IgD-negative memory B cell (primary cell): ENCODE results near the gene TNFAIP2. TPM values are rescaled to one million over a fixed set of nuclear protein-coding genes. Genes with fewer than 3 reads are reported as not detected.
"Not testable (repeated sequence)": the region's sequence is repeated elsewhere in the genome, so short reads cannot be mapped to it uniquely, and the experiment has no call there.

ENCODE experiments used
- H3K27ac Mint-ChIP-seq, 3 donors: one replicate each; pipeline ENCODE4 v1.8.0; 2020 to 2022; ENCODE audit warnings: mild to moderate bottlenecking in 3 of 3, mixed read lengths in 3 of 3, moderate library complexity in 1 of 3
- H3K27me3 Mint-ChIP-seq: one replicate; pipeline ENCODE4 v1.8.0; 2021; ENCODE audit warnings: mixed read lengths
- H3K36me3 Mint-ChIP-seq: one replicate; pipeline ENCODE4 v1.8.0; 2020; ENCODE audit warnings: mild to moderate bottlenecking, mixed read lengths
- H3K4me1 Mint-ChIP-seq, 3 donors: one replicate each; pipeline ENCODE4 v1.8.0; 2020 to 2022; ENCODE audit warnings: mixed read lengths in 3 of 3, mild to moderate bottlenecking in 1 of 3
- H3K4me3 Mint-ChIP-seq, 4 donors: one replicate each; pipeline ENCODE4 v1.8.0; 2020 to 2022; ENCODE audit warnings: mild to moderate bottlenecking in 4 of 4, mixed read lengths in 4 of 4, moderate library complexity in 3 of 4
- H3K9me3 Mint-ChIP-seq, 3 donors: one replicate each; pipeline ENCODE4 v1.8.0; 2020 to 2021; ENCODE audit warnings: mixed read lengths in 3 of 3, mild to moderate bottlenecking in 1 of 3
- polyA plus RNA-seq: library from polyadenylated mRNA; unstranded; fragments of 300-500 nt; fragmentation: Illumina TruSeq; gene quantifications from one replicate; pipeline ENCODE4 v1.2.3, GENCODE V29; 2021

The TNFAIP2 gene
- polyA plus RNA-seq, 1 donor from 2014 or later, result not detected

- H3K9me3 Mint-ChIP-seq, H3K27me3 Mint-ChIP-seq, H3K4me1 Mint-ChIP-seq, H3K4me3 Mint-ChIP-seq, H3K36me3 Mint-ChIP-seq, H3K27ac Mint-ChIP-seq: not testable (repeated sequence)
These were observed 32.2 kb downstream of the TNFAIP2 start for GRCh38 chr14:103155416-103155815.

- H3K9me3 Mint-ChIP-seq, result no peaks in the 10 kb centered on the region
- H3K27me3 Mint-ChIP-seq, result peaks cover 2% of the 10 kb centered on the region
- H3K4me1 Mint-ChIP-seq, result no peaks in the 10 kb centered on the region
- H3K27ac Mint-ChIP-seq, result no peak overlapping the region
- no peak overlapping the region for H3K4me3 Mint-ChIP-seq
- H3K36me3 Mint-ChIP-seq, result no peaks in the 10 kb centered on the region
These were observed 32.6 kb downstream of the TNFAIP2 start for GRCh38 chr14:103155826-103156394.

GRCh38 chr14:103156651-103157378 is 33.6 kb downstream of the TNFAIP2 start:
- Mint-ChIP-seq H3K9me3 (no peaks in the 10 kb centered on the region), H3K4me1 (no peaks in the 10 kb centered on the region), H3K36me3 (no peaks in the 10 kb centered on the region), H3K27me3 (peaks cover 1% of the 10 kb centered on the region), H3K27ac (no peak overlapping the region), H3K4me3 (no peak overlapping the region)

- Mint-ChIP-seq H3K4me1 (no peaks in the 10 kb centered on the region), H3K36me3 (no peaks in the 10 kb centered on the region), H3K9me3 (no peaks in the 10 kb centered on the region), H3K27me3 (peaks cover 6% of the 10 kb centered on the region), H3K27ac (no peak overlapping the region), H3K4me3 (no peak overlapping the region)
These were observed 34.7 kb downstream of the TNFAIP2 start for GRCh38 chr14:103157969-103158368.

- H3K27ac Mint-ChIP-seq, result no peak overlapping the region
- H3K4me1 Mint-ChIP-seq, result no peaks in the 10 kb centered on the region
- no peaks in the 10 kb centered on the region for H3K9me3 Mint-ChIP-seq
- H3K27me3 Mint-ChIP-seq, result peaks cover 6% of the 10 kb centered on the region
- no peaks in the 10 kb centered on the region for H3K36me3 Mint-ChIP-seq
- no peak overlapping the region for H3K4me3 Mint-ChIP-seq
These were observed 35.4 kb downstream of the TNFAIP2 start for GRCh38 chr14:103158688-103159087.

GRCh38 chr14:103160321-103161053 is 37.2 kb downstream of the TNFAIP2 start:
- Mint-ChIP-seq H3K4me3 (no peak overlapping the region), H3K27ac (no peak overlapping the region), H3K36me3 (no peaks in the 10 kb centered on the region), H3K27me3 (peaks cover 14% of the 10 kb centered on the region), H3K4me1 (no peaks in the 10 kb centered on the region), H3K9me3 (no peaks in the 10 kb centered on the region)

GRCh38 chr14:103161054-103161397 is 37.8 kb downstream of the TNFAIP2 start:
- no peaks in the 10 kb centered on the region for H3K36me3 Mint-ChIP-seq
- H3K4me1 Mint-ChIP-seq, result no peaks in the 10 kb centered on the region
- H3K9me3 Mint-ChIP-seq, result no peaks in the 10 kb centered on the region
- no peak overlapping the region for H3K27ac Mint-ChIP-seq
- H3K27me3 Mint-ChIP-seq, result peaks cover 16% of the 10 kb centered on the region
- no peak overlapping the region for H3K4me3 Mint-ChIP-seq

- no peaks in the 10 kb centered on the region for H3K36me3 Mint-ChIP-seq
- H3K4me3 Mint-ChIP-seq, result no peak overlapping the region
- H3K4me1 Mint-ChIP-seq, result no peaks in the 10 kb centered on the region
- H3K27ac Mint-ChIP-seq, result no peak overlapping the region
- H3K27me3 Mint-ChIP-seq, result peaks cover 20% of the 10 kb centered on the region
- peaks cover 0 to 6% (median 0%) of the 10 kb centered on the region in 3 donors for H3K9me3 Mint-ChIP-seq
These were observed 39.9 kb downstream of the TNFAIP2 start for GRCh38 chr14:103163199-103163598.

GRCh38 chr14:103164006-103164405 is 40.7 kb downstream of the TNFAIP2 start:
- H3K36me3 Mint-ChIP-seq, result no peaks in the 10 kb centered on the region
- no peak overlapping the region for H3K27ac Mint-ChIP-seq
- peaks cover 20% of the 10 kb centered on the region for H3K27me3 Mint-ChIP-seq
- H3K4me3 Mint-ChIP-seq, result no peak overlapping the region
- H3K9me3 Mint-ChIP-seq, result peaks cover 0 to 6% (median 5%) of the 10 kb centered on the region in 3 donors
- no peaks in the 10 kb centered on the region for H3K4me1 Mint-ChIP-seq

GRCh38 chr14:103164779-103165178 is 41.5 kb downstream of the TNFAIP2 start:
- peaks cover 0 to 6% (median 5%) of the 10 kb centered on the region in 3 donors for H3K9me3 Mint-ChIP-seq
- no peaks in the 10 kb centered on the region for H3K4me1 Mint-ChIP-seq
- H3K4me3 Mint-ChIP-seq, result no peak overlapping the region
- no peaks in the 10 kb centered on the region for H3K36me3 Mint-ChIP-seq
- H3K27ac Mint-ChIP-seq, result no peak overlapping the region
- H3K27me3 Mint-ChIP-seq, result peaks cover 19% of the 10 kb centered on the region

GRCh38 chr14:103165323-103165722 is 42.1 kb downstream of the TNFAIP2 start:
- no peaks in the 10 kb centered on the region for H3K36me3 Mint-ChIP-seq
- H3K27ac Mint-ChIP-seq, result no peak overlapping the region
- no peaks in the 10 kb centered on the region for H3K4me1 Mint-ChIP-seq
- H3K27me3 Mint-ChIP-seq, result peaks cover 20% of the 10 kb centered on the region
- peaks cover 2 to 9% (median 8%) of the 10 kb centered on the region in 3 donors for H3K9me3 Mint-ChIP-seq
- H3K4me3 Mint-ChIP-seq, result no peak overlapping the region

- peaks cover 11 to 31% (median 15%) of the 10 kb centered on the region in 3 donors for H3K9me3 Mint-ChIP-seq
- H3K4me1 Mint-ChIP-seq, result no peaks in the 10 kb centered on the region
- H3K36me3 Mint-ChIP-seq, result no peaks in the 10 kb centered on the region
- no peak overlapping the region for H3K4me3 Mint-ChIP-seq
- H3K27me3 Mint-ChIP-seq, result peaks cover 19% of the 10 kb centered on the region
- H3K27ac Mint-ChIP-seq, result no peak overlapping the region
These were observed 46.7 kb downstream of the TNFAIP2 start for GRCh38 chr14:103169954-103170353.

- H3K36me3 Mint-ChIP-seq, H3K4me3 Mint-ChIP-seq, H3K4me1 Mint-ChIP-seq, H3K27ac Mint-ChIP-seq: not testable (repeated sequence)
- Mint-ChIP-seq H3K9me3 (peaks cover 11 to 35% (median 19%) of the 10 kb centered on the region in 3 donors), H3K27me3 (peaks cover 13% of the 10 kb centered on the region)
These were observed 47.9 kb downstream of the TNFAIP2 start for GRCh38 chr14:103171206-103171605.

GRCh38 chr14:103172921-103173320 is 49.7 kb downstream of the TNFAIP2 start:
- Mint-ChIP-seq H3K27me3 (peaks cover 11% of the 10 kb centered on the region), H3K36me3 (no peaks in the 10 kb centered on the region), H3K4me1 (no peaks in the 10 kb centered on the region), H3K27ac (no peak overlapping the region), H3K9me3 (peaks cover 11 to 35% (median 15%) of the 10 kb centered on the region in 3 donors), H3K4me3 (peak overlapping the region in 1 of 4 donors; percentile 44)

- not testable (repeated sequence) for H3K4me3 Mint-ChIP-seq, H3K36me3 Mint-ChIP-seq, H3K27ac Mint-ChIP-seq, H3K4me1 Mint-ChIP-seq
- Mint-ChIP-seq H3K9me3 (peaks cover 11 to 30% (median 13%) of the 10 kb centered on the region in 3 donors), H3K27me3 (peaks cover 11% of the 10 kb centered on the region)
These were observed 50.6 kb downstream of the TNFAIP2 start for GRCh38 chr14:103173887-103174286.
